Osteocyte (in vitro differentiated cells): ENCODE results near the gene GRIA1. TPM values are rescaled to one million over a fixed set of nuclear protein-coding genes. Genes with fewer than 3 reads are reported as not detected.
"Not testable (repeated sequence)": the region's sequence is repeated elsewhere in the genome, so short reads cannot be mapped to it uniquely, and the experiment has no call there.

Experiments
- DNase-seq: peaks from one replicate; pipeline ENCODE4 v3.0.0; 2021; ENCODE audit warnings: mixed read lengths; ENCODE audit not compliant: unreplicated experiment; ENCODE audit errors: extremely low spot score
- H3K27ac Mint-ChIP-seq: one replicate; pipeline ENCODE4 v1.8.0; 2021; ENCODE audit warnings: mild to moderate bottlenecking, mixed read lengths; ENCODE audit not compliant: unreplicated experiment
- H3K27me3 Mint-ChIP-seq: one replicate; pipeline ENCODE4 v1.8.0; 2021; ENCODE audit warnings: mixed read lengths; ENCODE audit not compliant: unreplicated experiment
- H3K36me3 Mint-ChIP-seq: one replicate; pipeline ENCODE4 v1.8.0; 2021; ENCODE audit warnings: mixed read lengths; ENCODE audit not compliant: unreplicated experiment
- H3K4me1 Mint-ChIP-seq: one replicate; pipeline ENCODE4 v1.8.0; 2021; ENCODE audit warnings: mixed read lengths; ENCODE audit not compliant: unreplicated experiment
- H3K4me3 Mint-ChIP-seq: one replicate; pipeline ENCODE4 v1.8.0; 2021; ENCODE audit warnings: mild to moderate bottlenecking, moderate library complexity, mixed read lengths; ENCODE audit not compliant: unreplicated experiment
- H3K9me3 Mint-ChIP-seq: one replicate; pipeline ENCODE4 v1.8.0; 2021; ENCODE audit warnings: mixed read lengths; ENCODE audit not compliant: unreplicated experiment
- total RNA-seq: library from RNA; stranded (reverse); gene quantifications from 2 replicates; pipeline ENCODE4 v1.2.1, GENCODE V29; 2021
- TF ChIP-seq, protein P1 (sequence below): fragments of 200-600 bp; sonication (generic); IDR thresholded peaks from 2 replicates; pipeline ENCODE4 v1.5.0; 2021; ENCODE audit warnings: antibody characterized with exemption, mild to moderate bottlenecking, moderate library complexity

The GRIA1 gene
- total RNA-seq, 1 donor from 2014 or later: 48.8 TPM

DNA sequence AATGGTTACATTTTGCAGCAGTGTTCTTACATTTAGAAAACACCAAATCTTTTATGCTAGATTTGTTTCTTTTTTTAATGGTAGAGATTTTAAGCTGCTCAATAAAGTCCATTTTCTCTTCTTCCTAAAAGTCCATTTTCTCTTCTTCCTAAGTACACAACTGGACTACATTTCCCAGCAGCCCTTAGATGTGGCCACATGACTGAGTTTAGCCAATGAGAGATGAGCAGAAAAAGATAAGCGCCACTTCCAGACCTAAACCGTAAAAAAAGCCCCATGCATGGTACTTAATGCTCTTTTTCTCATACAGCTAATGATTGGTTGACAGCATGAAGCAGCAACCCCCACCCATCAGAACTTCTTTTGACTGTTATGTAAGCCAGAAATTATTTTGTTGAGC lies 341.5 kb downstream of the GRIA1 start:
- Mint-ChIP-seq H3K36me3 (no peaks in the 10 kb centered on the region), H3K4me3 (no peak overlapping the region), H3K9me3 (peaks cover 4% of the 10 kb centered on the region), H3K27ac (no peak overlapping the region), H3K27me3 (no peaks in the 10 kb centered on the region), H3K4me1 (peaks cover 16% of the 10 kb centered on the region)
- DNase-seq: no peak
- TF ChIP-seq, protein P1, sequence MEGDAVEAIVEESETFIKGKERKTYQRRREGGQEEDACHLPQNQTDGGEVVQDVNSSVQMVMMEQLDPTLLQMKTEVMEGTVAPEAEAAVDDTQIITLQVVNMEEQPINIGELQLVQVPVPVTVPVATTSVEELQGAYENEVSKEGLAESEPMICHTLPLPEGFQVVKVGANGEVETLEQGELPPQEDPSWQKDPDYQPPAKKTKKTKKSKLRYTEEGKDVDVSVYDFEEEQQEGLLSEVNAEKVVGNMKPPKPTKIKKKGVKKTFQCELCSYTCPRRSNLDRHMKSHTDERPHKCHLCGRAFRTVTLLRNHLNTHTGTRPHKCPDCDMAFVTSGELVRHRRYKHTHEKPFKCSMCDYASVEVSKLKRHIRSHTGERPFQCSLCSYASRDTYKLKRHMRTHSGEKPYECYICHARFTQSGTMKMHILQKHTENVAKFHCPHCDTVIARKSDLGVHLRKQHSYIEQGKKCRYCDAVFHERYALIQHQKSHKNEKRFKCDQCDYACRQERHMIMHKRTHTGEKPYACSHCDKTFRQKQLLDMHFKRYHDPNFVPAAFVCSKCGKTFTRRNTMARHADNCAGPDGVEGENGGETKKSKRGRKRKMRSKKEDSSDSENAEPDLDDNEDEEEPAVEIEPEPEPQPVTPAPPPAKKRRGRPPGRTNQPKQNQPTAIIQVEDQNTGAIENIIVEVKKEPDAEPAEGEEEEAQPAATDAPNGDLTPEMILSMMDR: no peak

DNA sequence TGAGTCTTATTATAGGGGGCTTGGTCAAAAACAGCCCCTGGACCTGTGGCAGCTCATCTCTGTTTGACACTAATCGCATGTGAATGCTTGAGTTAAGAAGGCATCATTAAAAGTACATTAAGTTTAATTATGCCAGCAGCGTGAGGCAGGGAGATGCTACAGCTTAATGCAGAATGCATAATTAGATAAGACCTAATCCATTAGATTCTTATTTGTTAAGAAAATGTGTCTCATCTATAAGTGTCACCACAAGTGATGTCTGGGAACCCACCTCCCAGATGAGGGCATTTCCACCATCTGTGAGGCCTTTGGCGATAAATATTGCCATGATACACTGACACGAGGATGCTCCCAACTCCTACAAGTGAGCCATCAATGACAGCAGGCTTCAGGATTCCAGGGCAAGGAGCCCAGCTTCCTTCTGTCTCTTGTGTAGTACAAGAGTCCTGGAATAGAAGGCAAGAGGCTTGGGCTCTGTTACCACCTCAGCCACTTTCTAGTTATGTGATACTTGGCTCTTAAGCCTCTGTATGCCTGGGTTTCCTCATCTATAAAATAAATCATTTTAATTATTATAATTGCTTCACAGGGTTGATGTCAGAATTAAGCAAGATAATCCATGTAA lies 345.5 kb downstream of the GRIA1 start:
- Mint-ChIP-seq H3K27me3 (no peaks in the 10 kb centered on the region), H3K4me1 (no peaks in the 10 kb centered on the region), H3K27ac (no peak overlapping the region), H3K36me3 (no peaks in the 10 kb centered on the region), H3K4me3 (no peak overlapping the region), H3K9me3 (peaks cover 4% of the 10 kb centered on the region)
- no peak for DNase-seq
- TF ChIP-seq, protein P1: no peak

DNA sequence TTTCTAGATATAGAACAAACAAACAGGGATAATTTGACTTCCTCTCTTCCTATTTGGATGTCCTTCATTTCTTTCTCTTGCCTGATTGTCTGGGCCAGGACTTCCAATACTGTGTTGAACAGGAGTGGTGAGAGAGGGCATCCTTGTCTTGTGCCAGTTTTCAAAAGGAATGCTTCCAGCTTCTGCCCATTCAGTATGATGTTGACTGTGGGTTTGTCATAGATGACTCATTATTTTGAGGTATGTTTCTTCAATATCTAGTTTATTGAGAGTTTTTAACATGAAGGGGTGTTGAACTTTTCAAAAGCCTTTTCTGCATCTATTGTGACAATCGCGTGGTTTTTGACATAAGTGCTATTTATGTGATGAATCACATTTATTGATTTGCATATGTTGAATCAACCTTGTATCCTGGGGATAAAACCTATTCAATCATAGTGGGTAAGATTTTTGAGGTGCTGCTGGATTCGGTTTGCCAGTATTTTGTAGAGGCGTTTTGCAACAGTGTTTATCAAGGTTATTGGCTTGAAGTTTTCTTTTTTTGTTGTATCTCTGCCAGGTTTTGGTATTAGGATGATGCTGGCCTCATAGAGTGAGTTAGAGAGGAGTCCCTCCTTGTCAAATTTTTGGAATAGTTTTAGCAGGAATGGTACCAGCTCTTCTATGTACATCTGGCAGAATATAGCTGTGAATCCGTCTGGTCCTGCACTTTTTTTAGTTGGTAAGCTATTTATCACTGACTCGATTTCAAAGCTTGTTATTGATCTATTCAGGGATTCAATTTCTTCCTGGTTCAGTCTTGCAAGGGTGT lies 359.0 kb downstream of the GRIA1 start:
- peaks cover 33% of the 10 kb centered on the region for H3K9me3 Mint-ChIP-seq
- H3K27ac Mint-ChIP-seq: peak overlapping the region; percentile 51

DNA sequence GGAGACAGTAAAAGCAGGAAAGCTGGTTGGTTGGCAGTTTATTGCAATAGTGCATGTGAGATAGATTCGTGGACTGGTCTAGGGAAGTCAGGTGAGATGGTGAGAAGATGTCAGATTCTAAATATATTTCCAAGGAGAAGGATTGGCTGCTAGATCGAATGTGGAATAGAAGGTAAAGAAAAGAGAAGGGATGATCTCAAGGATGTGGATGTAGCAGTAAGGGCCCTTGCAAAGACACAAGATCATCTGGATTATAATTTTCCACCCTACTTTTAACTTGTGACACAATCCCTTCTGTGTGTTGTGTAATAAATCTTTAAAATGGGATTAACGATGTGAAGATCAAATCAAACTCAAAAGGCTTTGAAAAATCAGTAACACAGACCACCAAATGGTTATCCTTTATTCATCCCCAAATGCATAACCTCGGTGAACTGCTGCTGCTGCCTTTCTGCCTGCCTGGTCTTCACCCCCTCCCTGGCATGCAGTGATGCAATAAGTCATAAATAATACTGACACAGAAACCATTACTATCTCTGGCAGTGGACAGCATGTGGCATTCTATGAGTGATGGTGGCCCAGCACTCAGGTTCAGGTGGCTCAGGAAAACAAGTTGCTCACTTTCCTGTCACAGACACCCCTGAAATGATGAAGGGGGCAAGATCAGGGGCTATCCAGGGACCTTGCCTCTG lies 369.9 kb downstream of the GRIA1 start:
- TF ChIP-seq, protein P1: no peak
- Mint-ChIP-seq H3K27me3 (no peaks in the 10 kb centered on the region), H3K4me3 (no peak overlapping the region), H3K4me1 (peaks cover 9% of the 10 kb centered on the region), H3K9me3 (peaks cover 15% of the 10 kb centered on the region), H3K36me3 (no peaks in the 10 kb centered on the region), H3K27ac (no peak overlapping the region)
- no peak for DNase-seq

More for the DNA sequence above, 359.0 kb downstream of the GRIA1 start:
- H3K27me3 Mint-ChIP-seq, H3K4me3 Mint-ChIP-seq, DNase-seq: not testable (repeated sequence)
- Mint-ChIP-seq H3K4me1 (peaks cover 29% of the 10 kb centered on the region), H3K36me3 (peaks cover 11% of the 10 kb centered on the region)

DNA sequence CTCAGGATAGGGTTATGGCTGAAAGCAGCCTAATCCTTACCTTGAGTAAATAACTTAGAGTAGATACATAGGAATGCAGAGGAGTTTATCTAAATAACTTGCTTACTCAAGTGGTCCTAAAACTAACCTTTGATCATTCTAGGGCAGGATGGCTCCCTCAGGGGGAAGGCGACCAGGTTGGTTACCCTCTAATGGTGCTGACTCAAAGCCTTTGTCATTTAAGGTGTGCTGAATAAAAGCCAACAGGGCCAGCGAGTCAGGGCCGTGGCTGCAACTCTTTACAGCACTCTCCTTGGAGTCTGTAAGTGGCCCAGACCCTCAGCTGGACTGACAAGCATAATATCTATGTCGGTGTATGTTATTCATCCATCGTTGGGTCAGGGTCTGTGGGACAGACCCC lies 372.4 kb downstream of the GRIA1 start:
- not testable (repeated sequence) for H3K27me3 Mint-ChIP-seq, H3K4me1 Mint-ChIP-seq, DNase-seq, H3K9me3 Mint-ChIP-seq, H3K4me3 Mint-ChIP-seq, H3K27ac Mint-ChIP-seq, H3K36me3 Mint-ChIP-seq
